ENCODE data around the gene PRKX.
"Not testable (repeated sequence)": the region's sequence is repeated elsewhere in the genome, so short reads cannot be mapped to it uniquely, and the experiment has no call there.

PRKX gene

DNA sequence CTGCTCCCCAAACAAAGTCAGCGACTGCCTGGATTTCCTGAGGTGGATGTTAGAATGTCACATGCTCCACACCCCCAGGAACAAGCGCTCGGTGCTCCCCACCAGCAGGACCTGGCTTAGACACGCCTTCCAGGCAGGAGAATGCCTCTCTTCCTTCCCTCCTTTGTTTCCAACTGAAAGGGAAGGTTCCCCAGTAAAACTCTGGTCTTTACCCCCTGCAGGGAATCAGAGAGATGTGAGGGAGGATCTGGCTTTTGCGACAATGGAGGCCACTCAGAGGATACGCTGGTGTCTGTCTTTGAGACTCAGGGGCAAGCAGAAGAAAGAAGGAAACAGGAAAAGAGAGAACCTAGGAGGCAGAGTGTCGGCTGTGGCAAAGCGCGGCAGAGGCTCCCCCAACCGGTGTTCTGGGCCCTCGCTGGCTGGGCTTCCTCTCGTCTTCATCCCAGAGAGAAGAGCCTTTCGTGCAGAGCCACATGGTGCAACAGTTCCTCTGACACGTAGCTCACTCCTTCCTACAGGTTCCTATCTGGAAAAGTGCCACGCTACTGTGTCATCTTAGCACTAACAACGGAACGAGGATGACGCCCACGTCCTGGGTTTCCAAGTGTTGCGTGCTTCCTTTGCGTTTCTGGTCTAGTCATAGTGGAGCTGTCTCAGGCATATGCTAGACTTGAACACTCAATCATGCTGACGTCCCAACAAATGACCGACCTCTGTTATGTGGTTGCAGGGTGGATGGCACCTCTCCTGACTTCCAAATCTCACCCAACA lies 73.4 kb downstream of the PRKX start:
- not testable (repeated sequence) for DNase-seq

- DNase-seq = no peak
These were observed 74.2 kb downstream of the PRKX start for GRCh38 chrX:3639236-3639635.

- DNase-seq = no peak
These were observed 75.1 kb downstream of the PRKX start for GRCh38 chrX:3638280-3638873.

DNA sequence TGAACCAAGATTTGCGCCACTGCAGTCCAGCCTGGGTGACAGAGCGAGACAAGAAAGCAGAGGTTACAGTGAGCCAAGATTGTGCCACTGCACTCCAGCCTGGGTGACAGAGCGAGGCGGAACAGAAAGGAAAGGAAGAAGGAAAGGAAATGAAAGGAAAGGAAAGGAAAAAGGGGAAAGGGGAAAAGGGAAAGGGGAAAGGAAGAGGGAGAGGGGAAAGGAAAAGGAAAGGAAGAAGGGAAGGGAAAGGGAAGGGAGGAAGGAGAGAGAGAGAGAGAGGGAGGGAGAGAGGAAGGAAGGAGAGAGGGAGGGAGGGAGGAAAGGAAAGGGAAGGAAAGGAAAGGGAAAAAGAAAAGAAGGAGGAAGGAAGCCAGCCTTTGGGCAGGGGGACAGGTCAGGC lies 76.6 kb downstream of the PRKX start:
- no peak for DNase-seq

DNA sequence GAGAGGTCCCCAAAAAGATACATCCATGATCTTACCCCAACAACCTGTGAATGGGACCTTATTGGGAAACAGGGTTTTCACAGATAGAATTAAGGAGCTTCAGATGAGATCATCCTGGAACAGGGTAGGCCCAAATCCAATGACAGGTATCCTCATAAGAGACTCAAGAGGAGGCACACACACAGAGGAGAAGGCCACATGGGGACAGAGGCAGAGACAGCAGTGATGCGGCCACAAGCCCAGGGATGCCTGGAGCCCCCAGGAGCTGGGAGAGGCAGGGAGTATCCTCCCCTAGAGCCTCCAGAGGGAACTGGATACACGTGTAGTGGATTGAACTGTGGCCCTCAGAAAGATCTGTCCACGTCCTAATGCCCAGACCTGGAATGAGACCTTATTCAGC lies 82.3 kb downstream of the PRKX start:
- no peak for DNase-seq

GRCh38 chrX:3627594-3627993 lies 85.9 kb downstream of the PRKX start:
- DNase-seq = no peak

DNA sequence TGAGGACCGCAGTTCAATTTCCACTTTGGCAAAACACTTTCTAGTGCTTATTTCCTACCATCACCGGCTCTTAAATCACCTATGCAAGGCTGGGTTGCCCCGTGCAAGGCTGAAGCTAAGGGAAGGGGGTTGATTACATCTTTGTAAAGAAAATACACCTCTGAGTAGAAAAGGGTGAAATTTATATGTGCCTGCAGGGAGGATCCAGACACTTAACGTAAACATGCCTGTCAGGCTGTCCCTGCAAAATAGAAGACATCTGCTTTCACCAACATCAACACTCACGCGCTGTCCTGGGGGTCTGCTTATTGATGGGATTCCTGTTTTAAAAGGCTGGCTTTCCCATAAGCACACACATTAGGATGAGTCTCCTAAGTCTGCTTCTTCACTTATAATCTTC lies 92.0 kb downstream of the PRKX start:
- no peak for DNase-seq

- DNase-seq = not testable (repeated sequence)
These were observed 101.7 kb downstream of the PRKX start for GRCh38 chrX:3611744-3612143.

GRCh38 chrX:3609810-3610209 lies 103.6 kb downstream of the PRKX start:
- peak; percentile 67 for DNase-seq

DNA sequence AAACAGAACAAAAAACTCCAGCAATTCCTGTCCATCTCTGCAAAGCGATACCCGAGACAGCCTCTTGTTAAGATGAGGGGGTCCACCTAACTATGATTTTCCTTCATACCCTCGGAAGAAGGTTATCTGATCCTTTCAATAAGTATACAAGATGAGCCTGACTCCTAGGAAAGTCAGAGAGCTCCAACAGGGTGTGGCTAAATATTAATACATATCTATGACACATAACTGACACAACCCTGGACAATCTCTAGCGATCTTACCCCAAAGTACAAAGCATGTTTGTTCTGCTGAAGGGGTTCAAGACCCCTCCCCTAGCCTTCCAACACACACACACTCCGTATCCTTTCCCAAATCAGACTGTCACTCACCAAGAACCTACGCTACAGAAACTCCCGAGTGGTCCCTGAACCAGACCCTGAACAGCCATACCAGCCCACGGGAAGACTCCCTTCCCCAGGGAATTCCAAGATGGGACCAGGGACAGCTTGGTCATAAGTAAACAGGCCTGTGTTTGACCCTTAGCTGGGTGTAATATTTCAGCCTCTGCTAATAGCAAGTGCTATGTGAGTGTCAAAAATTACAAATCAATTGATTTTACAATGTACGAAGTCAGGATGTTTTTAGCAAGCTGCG lies 110.3 kb downstream of the PRKX start:
- DNase-seq = no peak

DNA sequence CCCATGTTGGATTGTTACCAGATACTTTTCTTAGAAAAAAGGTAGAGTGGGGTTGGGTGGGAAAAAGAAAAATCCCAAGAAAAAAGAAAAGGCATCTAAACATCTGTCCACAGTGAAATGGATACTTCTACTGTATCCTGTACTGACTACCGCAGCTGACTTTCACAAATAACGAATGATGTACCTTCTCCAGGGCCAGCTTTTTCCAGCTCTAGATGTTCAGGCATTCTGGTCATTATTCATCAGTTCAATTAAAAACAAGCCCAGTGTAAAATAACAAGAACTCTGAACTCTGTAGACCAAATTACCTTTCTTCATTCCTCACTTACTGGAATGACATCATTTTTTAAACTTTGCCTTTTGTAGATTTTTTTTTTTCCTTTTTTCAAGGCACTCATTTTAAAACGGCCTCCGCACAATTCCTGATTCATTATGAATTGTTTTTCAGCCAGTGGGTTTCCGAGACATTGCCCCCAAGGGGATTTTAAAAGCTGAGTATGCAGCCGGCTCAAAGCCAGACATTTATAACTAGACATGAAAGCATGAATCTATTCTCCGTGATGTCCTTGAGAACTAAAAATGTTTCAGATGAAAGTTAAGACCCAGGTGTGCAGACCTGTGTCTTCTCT lies 113.5 kb downstream of the PRKX start:
- DNase-seq = no peak

DNA sequence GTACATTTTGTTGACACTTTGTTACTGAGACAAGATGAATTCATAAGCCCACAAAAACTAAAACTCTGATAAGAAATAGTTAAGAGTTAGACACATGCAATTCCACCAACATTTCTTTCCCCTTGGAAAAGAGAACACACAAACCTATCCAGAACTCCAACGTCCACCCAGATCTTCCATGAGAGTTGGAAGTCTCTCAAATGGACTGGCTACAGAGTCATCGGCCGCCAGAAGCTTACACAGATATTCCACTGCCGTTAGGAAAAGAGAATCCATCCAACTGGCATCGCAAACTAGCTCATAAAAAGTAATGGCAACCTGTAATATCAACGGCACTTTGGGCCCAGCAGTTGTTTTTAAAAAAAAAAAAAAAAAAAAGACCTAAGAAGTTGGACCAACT lies 114.7 kb downstream of the PRKX start:
- DNase-seq = no peak

DNA sequence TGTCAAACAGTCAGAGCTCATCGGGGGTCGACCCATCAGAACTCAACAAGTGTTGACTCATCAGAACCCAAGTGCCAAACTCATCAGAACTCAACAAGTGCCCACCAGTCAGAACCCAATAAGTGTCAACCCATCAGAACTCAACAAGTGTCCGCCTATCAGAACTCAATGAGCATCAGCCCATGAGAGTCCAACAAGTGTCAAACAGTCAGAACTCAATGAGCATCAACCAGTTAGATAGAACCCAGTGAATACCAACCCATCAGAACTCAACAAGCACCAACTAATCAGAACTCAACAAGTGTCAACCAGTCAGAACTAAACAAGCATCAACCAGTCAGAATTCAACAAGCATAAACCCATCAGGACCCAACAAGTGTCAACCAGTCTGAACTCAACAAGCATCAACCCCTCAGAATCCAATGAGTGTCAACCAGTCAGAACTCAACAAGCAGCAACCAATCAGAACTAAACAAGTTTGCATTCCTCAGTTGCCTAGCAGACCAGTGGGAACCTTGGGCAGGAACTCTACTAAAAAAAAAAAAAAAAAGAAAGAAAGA lies 115.3 kb downstream of the PRKX start:
- no peak for DNase-seq

DNA sequence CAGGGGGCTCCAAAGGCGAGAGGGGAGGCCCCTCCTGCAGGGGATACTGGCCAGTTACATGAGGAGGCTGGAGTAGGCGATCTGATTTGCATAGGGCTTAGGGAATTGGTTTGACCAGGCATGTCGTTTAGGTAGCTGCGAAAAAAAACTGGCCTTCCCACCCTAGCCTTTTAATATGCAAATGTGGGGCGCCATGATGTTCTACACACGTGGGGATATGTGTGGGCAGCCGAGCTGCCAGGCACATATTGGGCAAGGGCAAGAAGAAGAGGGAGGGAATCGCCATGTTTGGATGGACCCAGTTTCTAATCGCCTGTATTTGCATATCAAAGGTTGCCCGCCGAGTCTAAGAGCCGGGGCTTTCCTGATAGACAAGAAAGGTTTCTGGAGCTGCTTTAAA lies 121.3 kb downstream of the PRKX start:
- DNase-seq = no peak

GRCh38 chrX:3589474-3589873 lies 124.0 kb downstream of the PRKX start:
- no peak for DNase-seq

- no peak for DNase-seq
These were observed 127.7 kb downstream of the PRKX start for GRCh38 chrX:3585719-3586118.

DNA sequence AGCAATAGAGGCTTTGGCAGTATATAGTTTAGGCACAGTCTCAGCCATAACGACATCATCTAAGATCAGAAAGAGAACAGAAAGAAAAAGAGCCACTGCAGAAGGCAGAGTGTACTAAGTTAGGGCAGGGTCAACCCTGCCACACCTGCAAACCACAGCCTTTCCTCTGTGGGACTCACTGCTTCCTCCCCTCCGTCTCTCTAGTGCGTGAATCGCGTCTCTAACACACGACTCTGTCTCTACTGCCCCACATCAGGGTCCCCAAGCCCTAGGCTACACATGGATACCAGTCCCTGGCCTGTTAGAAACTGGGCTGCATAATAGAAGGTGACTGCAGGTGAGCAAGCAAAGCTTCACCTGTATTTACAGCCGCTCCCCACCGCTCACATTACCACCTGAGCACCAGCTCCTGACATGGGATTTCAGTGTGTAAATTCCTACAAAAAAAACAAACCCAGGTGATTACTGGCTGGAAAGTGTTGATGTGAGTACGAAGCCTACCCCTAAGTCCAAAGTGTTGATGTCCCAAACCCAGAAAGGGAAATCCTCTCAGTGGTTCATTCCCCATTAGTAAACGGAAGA lies 128.9 kb downstream of the PRKX start:
- DNase-seq = no peak

DNA sequence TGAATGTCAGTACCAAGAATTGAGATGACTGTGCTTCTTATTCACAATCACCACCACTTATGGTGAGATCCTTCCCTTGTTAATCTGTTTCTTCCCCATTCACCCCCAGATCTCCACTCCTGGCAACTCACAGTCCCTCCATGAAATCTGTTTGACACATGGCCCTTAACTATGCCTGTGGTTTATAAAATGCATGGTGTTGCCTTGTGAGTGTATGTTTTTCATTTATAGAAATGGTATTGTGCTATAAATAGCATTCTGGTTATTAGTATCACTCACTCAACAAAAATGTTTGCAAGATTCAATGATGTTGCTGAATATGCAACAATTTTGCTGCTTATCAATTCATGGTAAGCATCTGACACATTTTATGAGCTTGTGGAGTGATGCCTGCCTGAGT lies 131.0 kb downstream of the PRKX start:
- no peak for DNase-seq

GRCh38 chrX:3581609-3582108 lies 131.8 kb downstream of the PRKX start:
- DNase-seq = no peak

DNA sequence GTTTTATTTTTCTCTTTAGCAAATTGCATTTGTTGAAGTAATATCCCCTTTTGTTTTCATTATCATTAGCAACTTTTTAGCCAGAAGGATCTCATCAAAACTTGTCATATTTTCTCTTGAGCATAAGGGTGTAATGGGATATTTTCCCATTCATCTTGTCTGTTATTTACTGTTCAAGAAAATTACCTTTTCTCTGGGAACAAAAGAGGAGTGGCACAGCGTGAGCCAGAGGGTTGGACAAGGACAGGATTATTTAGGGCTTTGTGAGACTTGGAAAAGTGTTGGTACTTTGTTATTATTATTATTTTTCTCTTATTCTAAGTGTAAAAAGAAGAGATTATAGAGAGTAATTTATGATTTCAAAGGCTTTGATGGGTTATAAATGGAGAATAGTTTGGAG lies 135.9 kb downstream of the PRKX start:
- DNase-seq = no peak

DNA sequence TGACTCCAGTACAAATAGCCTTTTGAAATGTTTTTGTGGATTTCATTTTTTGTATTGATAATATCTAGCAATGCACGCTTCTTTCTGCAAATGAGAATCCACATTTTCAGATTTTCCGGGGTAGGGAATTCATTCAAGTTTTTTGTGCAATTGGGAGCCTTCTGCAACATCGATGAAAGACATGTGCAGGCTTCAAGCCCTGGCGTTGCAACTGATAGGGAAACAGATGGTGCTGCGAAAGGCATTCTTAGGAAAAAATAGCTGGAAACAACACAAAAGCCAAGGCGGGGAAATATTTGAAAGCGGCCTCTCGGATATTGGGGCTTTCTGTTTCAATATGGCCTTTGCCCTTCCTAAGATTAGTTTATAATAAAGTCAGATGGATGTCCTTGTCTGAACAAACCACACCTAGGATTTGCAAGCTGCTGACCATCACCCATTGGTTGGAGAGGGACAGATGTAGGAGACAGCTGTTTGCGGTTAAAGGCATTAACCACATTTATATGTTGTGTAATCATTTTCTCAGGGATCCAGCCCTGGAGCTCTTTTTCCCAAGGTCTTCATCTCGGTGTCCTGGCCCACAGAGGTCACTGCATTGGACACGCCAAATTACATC lies 136.5 kb downstream of the PRKX start:
- DNase-seq = no peak

DNA sequence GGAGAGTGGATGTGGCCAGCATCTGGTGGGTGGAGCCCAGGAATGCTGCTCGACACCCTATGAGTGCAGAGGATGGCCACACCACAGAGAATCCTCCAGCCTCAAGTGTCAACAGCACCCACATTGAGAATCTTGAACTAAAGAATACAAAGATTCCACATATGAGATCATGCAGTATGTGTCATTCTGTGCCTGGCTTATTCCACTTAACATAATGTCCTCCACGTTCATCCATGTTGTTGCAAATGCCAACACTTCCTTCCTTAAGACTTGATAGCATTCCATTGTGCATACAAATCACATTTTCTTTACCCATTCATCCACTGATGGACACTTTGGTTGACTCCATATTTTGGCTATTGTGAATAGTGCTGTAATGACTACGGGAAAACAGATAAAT lies 145.8 kb downstream of the PRKX start:
- peak; percentile 39 for DNase-seq

DNA sequence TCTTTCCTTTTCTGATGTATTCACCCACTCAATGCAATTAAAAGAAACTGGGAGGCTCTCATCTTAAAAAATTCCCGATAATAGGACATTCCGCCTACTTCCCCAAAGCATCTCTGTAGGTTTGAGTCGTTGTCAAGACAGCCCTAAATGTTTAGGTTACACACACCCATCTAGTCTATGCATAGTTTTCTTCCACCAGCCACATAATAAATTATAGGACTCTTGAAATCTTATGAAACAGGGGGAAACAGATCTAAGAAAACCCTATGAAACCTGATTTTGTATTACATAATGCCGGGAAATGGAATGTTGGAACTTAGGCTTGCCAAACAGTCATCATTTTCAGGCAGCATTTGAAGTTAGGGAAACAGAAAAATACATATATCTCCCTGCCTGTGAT lies 150.0 kb downstream of the PRKX start:
- DNase-seq = no peak

Data from NCI-H226 (cell line).